MV-4-11 (cell line): ENCODE data around the gene ZNF232.
"Not testable (repeated sequence)": the region's sequence is repeated elsewhere in the genome, so short reads cannot be mapped to it uniquely, and the experiment has no call there.

Experiments used
- DNase-seq: peaks from one replicate; lab custom pipeline; 2025; lab: John Stamatoyannopoulos, UW

The ZNF232 gene

DNA sequence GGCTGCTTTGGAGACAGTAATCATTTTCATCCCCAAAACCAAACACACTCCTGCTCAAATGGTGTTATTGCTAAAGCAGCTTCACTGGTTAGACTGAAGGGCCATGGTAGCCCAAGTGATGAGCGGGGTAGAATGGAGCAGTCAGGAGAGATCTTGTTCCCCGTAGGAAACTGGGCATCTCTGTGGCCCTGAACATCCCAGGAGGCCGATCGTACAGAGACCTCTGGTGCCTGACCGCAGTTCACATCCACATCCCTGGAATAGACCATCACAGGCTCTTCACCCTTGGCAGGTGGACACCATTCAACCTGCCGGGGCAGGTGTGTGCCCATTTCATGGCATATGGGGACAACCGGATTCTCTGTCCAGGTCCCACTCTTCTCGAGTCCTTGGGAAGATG, 18.1 kb upstream of the ZNF232 start:
- not testable (repeated sequence) for DNase-seq

DNA sequence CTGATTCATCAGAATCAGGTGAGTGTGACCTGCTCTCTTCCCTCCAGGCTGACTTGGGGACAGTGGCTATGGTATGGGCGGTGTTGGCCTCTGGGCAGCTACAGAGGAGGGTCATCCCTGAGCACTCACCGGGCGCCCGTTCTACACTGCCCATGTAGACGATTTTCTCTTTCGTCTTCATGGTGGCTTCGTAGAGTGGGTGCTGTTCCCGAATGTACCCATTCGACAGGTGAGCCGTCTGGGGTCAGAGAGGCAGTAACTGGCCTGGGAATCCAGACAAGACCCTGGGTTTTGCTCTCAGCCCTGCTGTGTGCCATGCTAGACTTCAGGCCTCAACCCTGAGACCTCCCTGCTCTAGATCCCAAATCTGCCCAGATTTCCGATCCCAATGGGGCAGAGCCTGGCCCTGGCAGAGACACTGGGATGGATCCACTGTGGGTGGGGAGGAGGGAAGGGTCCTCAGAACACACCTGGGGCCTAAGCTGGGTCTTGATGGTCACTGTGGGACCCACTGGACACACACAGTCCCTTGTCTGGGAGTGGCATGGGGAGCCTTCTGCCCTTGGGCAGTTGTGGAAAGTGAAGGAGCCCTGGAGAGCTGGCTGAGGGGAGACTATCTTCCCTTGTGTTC, 17.3 kb upstream of the ZNF232 start:
- no peak for DNase-seq

DNA sequence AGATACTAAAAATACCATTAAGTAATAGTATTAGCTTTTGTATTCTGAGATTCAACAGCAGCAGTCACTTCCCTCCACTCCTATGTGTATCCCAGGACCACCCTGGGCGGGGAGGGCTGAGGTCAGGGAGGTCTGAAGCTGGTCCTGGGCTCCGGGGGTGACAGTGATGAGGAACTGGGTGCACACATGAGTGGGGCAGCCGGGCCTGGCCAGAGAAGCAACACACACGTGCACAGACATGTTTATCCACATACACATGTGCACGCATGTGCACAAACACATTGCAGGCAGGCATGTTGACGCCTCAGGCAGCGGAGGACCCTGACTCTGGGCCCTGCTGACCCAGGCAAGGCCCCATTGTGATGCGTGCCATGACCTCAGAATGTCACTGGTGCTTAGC, 16.7 kb upstream of the ZNF232 start:
- not testable (repeated sequence) for DNase-seq

DNA sequence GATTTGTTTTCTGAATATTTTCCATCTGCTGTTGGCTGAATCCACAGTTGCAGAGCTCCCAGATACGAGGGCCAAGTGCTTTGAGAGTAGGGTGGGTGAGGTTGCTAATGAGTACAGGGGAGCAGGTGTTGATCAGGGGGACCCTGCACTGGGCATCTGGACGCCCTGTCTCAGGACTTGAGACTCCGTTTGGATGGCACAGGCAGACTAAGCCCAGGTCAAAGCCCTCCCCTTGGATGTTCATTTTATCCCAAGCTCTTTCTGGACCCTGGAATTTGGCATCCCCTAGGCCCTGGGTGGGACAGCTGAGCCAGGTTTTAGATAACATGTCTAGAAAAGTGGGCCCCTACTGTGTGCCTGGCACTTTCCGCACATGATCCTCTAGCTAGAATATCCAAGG, 16.2 kb upstream of the ZNF232 start:
- DNase-seq: no peak

DNA sequence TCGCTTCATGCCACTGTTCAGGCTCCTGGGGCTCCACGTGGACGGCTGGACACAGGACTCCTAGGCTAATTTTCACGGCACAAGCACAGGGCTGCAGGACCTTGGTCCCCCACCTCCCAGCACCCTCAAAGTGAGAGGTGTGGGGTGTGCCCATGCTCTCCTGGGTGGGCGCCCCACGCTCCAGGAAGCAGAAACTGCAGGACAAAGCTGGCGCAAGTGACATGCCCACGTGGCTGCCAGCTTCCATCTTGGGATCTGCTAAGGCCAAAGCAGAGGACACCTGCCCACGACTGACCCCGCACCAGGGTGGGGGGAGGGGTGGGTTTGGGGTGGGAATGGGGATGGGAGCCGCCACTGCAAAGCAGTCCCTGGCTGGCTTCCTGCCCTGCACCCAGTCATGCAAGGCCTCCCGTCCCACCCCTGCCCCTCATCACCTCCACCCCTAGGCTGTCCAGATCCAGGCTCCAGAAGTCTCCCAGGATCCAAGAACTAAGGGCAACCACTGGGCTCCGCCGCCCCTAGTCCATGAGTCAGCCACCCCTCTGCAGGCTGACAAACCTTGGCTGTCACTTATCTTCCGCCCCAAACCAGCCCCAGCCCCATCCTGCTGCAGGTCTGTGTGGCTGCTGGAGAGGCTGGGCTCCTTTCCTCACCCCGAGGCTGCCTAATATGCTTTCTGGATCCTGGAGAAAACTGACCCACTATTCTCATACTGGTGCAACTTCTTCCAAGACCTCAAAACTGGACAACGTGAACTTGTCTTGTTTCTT, 15.2 kb upstream of the ZNF232 start:
- no peak for DNase-seq

DNA sequence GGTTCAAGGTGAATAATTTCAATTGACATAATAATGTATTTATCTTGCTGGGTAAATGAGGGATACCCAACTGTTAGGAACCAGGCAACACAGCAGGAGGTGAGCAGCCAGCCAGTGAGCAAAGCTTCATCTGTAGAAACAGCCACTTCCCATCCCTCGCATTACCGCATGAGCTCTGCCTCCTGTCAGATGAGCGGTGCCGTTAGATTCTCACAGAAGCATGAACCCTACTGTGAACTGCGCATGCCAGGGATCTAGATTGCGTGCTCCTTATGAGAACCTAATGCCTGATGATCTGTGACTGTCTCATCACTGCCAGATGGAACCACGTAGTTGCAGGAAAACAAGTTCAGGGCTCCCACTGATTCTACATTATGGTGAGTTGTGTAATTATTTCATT, 13.2 kb upstream of the ZNF232 start:
- DNase-seq: not testable (repeated sequence)

DNA sequence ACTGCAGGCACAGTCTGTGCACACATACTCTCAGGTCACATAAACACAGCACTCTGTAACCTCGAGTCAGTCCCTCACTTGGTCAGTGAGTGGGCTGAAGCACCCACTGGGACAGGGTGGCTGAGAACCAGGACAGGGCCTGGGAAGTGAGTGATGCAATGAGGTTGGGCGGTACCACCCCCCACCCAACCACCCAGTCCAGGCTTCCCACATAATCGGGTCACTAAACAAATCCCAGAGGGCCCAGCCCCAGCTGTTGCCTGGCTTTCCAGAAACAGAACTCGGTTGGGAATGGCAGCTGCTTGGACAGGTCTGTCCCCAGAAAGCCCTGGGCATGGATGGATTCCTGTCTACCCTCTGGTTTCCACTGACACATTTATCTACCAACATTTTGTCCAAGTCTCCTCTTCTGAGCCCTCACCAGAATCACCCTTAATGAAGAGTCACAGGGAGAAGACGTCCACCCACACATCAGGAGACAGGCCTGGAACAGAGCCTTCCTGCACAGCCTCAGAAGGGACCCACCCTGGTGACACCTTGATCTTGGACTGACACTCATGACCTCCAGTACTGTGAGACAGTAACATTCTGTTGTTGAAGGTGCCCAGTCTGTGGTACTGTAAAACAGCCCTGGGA, 12.6 kb upstream of the ZNF232 start:
- DNase-seq: not testable (repeated sequence)

DNA sequence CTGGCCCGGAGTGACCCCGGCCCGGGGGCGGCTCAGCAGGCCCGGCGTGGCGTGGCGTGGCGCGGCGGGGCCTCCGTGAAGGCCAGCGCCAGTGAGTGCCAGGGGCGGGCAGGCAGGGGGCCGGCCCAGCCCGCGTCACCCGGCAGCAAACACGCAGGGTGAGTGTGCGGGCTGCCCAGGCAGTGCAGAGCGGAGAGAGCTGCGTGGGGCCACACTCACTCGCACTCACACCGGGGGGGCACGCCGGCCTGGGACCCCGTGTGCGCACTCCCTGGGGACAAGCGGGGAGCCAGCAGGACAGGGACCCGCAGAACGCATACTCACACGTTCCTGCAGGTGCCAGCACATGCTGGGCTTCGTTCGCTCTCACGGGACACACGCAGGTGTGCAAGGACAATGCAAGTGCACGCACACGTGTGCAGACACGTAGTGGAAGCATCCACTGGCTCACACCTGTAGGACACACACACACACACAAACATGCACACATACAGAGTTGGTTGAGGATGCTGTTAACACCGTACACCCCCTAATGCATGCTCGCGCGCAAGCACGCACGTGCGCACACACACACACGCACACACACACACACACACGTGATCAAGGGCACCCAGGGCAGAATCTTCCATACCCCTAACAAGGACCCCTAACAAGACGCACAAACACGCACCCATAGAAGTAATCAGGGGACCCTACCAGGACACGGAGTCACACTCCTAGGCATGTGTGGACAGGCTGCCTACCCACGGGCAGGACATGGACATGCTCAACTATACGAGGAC, 11.9 kb upstream of the ZNF232 start:
- no peak for DNase-seq

DNA sequence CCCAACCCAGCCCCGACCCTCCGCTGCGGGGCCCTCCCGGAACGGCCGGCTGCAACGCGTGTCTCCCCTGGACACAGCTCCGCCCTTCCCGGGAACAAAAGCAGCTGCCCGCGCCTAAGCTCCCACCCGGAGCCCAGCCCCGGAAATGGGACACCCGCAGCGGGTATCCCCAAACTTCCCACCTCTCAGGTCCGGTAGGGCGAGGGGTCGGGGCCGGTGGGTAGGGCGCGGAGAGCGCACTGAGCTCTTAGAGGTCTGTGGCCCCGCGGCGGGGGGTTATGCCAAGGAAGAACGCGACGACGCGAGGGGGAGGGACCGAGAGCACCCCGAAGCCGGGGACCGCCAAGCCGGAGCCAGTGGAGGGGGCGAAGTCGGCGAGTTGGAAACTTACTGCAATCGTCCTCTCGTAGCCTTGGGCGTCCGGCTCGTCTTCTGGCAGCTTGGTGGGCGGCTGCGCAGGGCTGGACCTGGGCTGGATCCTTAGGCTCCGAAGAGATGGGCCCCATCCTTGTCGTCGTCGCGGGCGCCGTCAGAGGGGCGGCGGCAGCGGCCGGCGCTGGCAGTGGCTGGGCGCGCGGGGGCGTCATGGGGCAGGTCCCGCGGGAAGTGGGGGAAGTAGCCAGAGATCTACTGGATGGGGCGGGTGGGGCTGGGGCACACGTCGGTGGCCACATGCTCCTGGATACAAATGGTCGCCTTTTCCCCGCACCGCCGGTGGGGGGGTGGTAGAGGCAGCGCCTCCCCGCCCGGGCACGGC, 11.1 kb upstream of the ZNF232 start:
- no peak for DNase-seq

DNA sequence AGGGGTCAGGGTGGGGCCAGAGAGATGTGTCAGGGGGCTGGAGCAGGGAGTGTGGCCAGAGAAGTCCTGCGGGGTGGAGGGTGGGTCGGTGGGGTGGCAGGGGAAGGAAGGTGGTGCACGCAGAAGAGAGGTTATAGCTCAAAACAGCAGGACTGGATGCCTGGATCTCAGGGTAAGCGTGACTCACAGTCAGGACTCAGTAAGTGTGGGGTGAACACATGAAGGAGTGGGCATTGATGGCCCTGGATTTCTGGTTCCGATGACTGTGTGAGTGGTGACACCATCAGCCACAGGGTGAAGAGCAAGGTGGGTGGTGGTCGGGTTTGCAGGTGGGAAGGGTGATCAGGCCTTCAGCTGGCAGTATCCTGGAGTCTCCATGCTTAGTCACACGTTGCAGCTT, 10.4 kb upstream of the ZNF232 start:
- not testable (repeated sequence) for DNase-seq

DNA sequence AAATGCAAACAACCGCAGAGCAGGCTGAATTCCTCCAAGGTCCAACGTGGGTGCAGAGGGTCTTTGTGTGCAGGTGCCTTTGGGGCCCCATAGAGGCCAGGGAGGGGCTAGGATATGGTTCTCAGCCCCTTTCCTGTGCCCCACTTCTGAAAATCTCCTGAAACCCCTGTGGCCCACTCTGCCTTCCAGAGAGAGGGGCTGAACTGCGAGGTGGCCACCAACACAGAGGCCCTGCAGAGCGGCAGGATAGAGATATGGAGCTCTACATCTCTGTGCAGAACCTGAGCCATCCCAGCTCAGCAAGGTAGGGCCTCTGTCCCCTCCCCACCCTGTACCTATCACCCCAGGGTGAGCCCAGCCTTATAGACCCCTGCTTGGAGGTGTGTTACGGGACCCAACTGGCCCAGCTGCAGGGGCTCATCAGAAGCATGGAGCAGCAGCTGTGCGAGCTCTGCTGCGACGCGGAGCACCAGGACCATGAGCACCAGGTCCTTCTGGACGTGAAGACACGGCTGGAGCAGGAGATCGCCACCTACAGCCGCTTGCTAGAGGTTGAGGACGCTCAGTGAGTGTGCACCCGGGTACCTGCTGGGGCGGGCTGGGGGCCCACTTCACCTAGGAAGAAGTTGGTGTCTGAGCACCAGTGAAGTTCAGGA, 9.6 kb upstream of the ZNF232 start:
- no peak for DNase-seq

DNA sequence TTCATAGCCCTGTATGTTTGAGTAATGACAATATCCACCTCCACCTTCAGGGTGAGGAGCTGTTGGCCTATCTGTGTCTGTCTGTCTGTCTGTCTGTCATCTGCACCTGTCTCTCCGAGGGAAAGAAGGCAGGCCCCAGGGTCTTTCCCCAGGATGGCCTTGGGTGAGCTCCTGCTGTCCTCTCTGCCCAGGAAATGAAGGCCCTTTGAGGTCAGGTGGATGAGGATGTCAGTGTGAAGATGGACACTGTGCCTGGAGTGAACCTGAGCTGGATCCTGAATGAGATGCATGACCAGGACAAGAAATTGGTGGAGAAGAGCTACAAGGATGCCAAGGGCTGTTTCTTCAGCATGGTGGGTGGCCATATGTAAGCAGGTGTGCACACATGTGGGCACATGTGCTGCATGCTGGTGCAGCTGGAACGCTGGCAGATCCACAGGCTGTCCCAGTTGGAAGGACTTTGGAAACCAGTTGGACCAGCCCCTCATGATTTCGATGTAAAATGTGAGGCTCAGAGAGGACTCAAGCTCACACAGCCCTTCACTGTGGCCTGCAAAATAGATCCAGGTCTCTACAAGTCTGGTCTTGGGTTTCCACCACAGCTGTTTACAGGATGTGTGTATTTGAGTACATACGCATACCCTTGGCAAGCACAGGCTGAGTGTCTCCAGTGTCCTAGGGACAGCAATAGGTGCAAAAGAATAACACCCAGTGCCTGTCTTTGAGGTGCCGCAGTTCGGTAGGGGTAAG, 8.9 kb upstream of the ZNF232 start:
- not testable (repeated sequence) for DNase-seq

DNA sequence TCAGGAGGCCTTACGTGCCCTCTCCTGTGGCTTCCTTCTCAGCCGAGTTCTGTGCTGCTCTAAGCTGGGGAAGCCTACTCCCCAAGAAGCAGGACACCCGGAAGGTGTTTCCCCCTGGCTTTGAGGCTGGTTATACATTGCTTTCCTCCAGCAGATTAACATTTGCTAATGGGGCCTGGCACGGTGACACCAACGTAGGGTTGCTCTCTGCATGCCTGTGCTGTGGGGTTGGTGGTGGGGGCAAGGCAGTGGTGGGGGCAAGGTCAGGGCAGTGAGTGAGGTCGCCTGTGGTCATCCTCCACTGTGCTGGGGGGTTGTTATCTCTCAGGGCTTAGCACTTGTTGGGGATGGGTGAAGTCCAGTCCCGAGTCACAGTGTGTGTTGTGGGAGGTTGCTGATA, 8.4 kb upstream of the ZNF232 start:
- no peak for DNase-seq

DNA sequence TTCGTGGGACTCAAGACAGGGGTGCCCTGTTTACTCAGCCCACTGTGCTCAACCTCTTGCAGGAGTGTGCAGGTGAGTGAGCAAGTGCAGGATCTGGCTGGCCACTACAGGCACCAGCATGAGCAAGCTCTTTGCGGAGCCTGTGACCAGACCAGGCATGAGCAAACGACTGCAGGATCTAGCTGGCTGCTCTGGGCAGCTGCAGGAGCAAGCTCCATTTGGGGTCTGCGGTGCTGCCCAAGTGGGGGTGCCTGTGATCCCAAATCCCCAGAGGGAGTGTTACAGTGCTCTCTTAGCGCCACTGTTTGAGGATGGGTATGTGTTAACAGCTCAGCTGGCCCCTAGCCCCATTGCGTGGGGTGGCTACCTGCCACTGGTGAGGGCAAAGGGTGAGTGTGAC, 6.5 kb upstream of the ZNF232 start:
- no peak for DNase-seq

DNA sequence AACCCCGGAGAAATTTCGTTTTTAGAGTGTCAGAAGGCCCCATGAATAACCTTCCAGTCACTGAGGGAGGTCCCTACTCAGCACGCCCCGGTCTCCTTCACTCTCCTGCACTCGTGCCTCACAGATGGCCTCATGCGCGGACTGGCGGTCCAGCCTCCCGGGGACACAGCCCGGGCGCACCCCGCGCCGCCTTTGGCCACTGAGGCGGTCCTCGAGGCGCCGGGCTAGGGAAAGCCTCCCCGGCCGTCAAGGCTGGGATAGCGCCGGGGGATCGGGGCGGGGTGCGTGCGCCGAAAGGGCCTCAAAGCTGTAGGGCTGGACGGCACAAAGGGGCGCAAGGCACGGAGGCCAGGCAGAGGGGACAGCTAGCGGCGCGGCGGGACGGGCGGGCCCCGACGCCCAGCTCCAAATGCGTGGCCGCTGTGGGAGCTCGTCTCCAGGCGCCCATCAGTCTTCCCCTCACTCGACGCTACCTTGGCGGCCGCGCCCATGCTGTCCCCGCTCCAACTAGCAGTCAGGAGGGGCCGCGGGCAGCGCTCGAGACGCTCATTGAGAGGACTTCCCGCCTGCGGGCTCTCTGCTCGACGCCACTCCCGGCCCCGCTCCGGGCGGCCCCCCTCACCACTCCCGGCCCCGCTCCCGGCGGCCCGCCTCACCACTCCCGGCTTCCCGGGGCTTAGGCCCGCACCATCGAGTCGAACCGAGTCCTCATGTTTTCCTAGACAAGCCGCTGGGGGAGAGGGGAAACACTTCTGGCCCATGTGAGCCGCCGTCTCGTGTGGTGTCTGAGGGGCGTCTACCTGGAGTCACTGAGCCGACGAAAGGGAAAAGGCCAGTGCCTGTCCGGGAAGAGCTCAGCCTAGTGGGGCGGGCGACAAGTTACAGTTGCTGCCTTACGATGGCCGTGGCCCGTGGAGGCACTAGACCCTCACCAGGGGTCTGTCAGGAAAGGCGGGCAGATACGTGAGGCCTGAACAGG, 4.3 kb upstream of the ZNF232 start, which contains the start of gene USP6:
Gene USP6, plus strand, starts transcription at position 360 of the 979 bp plus-strand sequence. CDS start 14,336 bp downstream, outside the sequence.
- no peak for DNase-seq

DNA sequence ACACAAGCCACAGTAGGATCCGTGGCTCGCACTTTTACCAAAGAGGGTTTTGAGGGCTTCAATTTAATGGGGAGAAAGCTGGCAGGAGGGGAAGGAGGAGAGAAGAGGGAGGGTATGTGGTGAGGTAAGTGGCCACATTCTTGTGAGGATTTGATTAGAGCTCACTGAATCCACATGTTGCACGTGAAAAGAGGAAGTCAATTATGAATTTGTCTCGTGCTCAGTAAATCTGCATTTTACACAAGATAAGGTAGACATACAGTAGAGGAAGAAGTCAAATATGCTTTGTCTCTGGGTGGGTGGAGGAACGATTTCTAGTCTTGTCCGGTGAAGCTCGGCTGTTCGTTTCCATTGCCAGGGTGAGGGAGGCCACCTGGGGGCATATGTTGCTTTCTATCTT, 862 bp downstream of the ZNF232 start:
- peak; percentile 72 for DNase-seq

DNA sequence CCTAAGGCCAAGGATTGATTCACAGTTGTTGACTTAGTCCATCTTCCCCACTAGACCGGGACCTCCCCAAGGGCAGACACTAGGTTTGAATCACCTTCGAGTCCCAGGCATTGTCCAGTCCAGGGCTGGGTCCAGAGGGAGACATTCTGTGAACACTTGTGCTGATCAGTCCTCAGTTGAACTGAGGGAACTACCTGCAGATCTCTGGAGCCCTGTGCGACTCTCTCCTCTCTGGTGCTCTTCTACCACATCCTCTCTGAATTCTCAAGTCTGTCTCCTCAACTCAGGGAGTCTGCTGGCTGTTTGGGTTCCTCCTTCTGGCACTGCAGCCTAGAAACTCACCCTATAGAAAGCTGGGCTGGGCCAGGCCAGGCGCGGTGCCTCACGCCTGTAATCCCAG, 10.8 kb downstream of the ZNF232 start:
- no peak for DNase-seq

DNA sequence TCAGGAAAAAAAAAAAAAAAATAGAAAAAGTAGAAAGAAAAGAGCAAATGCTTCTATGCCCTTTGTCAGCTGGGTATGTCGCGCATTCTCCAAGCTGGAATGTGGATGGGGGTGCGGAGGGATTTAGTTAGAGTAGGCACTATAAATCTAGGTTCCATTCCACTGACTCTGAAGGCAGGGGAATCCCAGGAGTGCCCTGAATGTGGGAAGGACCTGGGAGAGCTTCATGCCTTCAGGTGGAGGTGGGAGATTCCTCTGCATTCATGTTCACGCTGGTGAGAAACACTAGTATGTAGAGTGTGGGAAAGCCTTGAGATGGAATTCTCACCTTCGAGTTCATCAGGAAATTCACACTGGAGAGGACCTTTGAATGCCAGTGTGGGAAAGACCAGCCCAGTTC, 12.4 kb downstream of the ZNF232 start:
- no peak for DNase-seq
